Measurements from ENCODE around the gene IQCE.

Gene IQCE

GRCh38 chr7:2587778-2588177, 29.0 kb downstream of the IQCE start:
- no peak for TF ChIP-seq CTCF (IDR thresholded peaks at IDR 0.05)

- no peak for TF ChIP-seq CTCF (IDR thresholded peaks at IDR 0.05)
Observed at GRCh38 chr7:2589341-2589740, 30.6 kb downstream of the IQCE start.

- TF ChIP-seq CTCF (IDR thresholded peaks at IDR 0.05): no peak
Observed at GRCh38 chr7:2592375-2592865, 33.6 kb downstream of the IQCE start.

GRCh38 chr7:2593036-2593727, 34.4 kb downstream of the IQCE start:
- no peak for TF ChIP-seq CTCF (IDR thresholded peaks at IDR 0.05)

GRCh38 chr7:2594599-2594998, 35.8 kb downstream of the IQCE start:
- TF ChIP-seq CTCF (IDR thresholded peaks at IDR 0.05): no peak

GRCh38 chr7:2595258-2595860, 36.6 kb downstream of the IQCE start:
- no peak for TF ChIP-seq CTCF (IDR thresholded peaks at IDR 0.05)

- TF ChIP-seq CTCF (IDR thresholded peaks at IDR 0.05): no peak
Observed at GRCh38 chr7:2596464-2597272, 37.9 kb downstream of the IQCE start.
